ENCODE results near the gene EFCC1. TPM values are rescaled to one million over a fixed set of nuclear protein-coding genes. Genes with fewer than 3 reads are reported as not detected.

EFCC1 gene
- polyA plus RNA-seq, 4 donors: 1.6 to 3.7 (median 3.1) TPM; not detected in 1

- Histone ChIP-seq H3K4me1 (ENCODE audit: control insufficient read depth in 3 of 3, insufficient read depth in 2 of 3, low read depth in 1 of 3, low read length in 2 of 3) (peaks cover 2 to 10% (median 6%) of the 10 kb centered on the region in 3 donors), H3K27ac (ENCODE audit: low read depth in 1 of 3, low read length in 2 of 3) (peak overlapping the region in 2 of 3 donors; percentile 47 to 71), H3K9me3 (ENCODE audit: control insufficient read depth in 2 of 2, insufficient read depth in 1 of 2, low read depth in 1 of 2, low read length in 1 of 2) (peaks cover 0 to 2% of the 10 kb centered on the region in 2 donors), H3K27me3 (ENCODE audit: control insufficient read depth in 3 of 3, insufficient read depth in 3 of 3, low read length in 3 of 3) (peaks cover 0 to 20% (median 0%) of the 10 kb centered on the region in 3 donors), H3K36me3 (ENCODE audit: control insufficient read depth in 3 of 3, insufficient read depth in 2 of 3, low read depth in 1 of 3, low read length in 3 of 3) (no peaks in the 10 kb centered on the region), H3K4me3 (ENCODE audit: low read depth in 1 of 3, low read length in 3 of 3) (no peak overlapping the region)
- peak in 1 of 2 donors; percentile 59 for DNase-seq
- FAIRE-seq: no peak
- WGBS, 3 donors: 61 to 82% (median 77%) methylated on average over 15 of the region's 15 CpGs
Observed at GRCh38 chr3:129022114-129023007, 21.3 kb downstream of the EFCC1 start.

GRCh38 chr3:129023008-129023358, 21.9 kb downstream of the EFCC1 start:
- FAIRE-seq (no peak), DNase-seq (no peak)
- 66 to 82% (median 71%) methylated on average over 1 of the region's 1 CpG for WGBS, 3 donors
- peaks cover 0 to 23% (median 0%) of the 10 kb centered on the region in 3 donors for H3K27me3 ChIP-seq (ENCODE audit: control insufficient read depth in 3 of 3, insufficient read depth in 3 of 3, low read length in 3 of 3)
- no peaks in the 10 kb centered on the region for H3K36me3 ChIP-seq (ENCODE audit: control insufficient read depth in 3 of 3, insufficient read depth in 2 of 3, low read depth in 1 of 3, low read length in 3 of 3)
- H3K4me1 ChIP-seq (ENCODE audit: control insufficient read depth in 3 of 3, insufficient read depth in 2 of 3, low read depth in 1 of 3, low read length in 2 of 3): peaks cover 0 to 7% (median 2%) of the 10 kb centered on the region in 3 donors
- peaks cover 0 to 2% of the 10 kb centered on the region in 2 donors for H3K9me3 ChIP-seq (ENCODE audit: control insufficient read depth in 2 of 2, insufficient read depth in 1 of 2, low read depth in 1 of 2, low read length in 1 of 2)
- H3K4me3 ChIP-seq (ENCODE audit: low read depth in 1 of 3, low read length in 3 of 3): no peak overlapping the region
- H3K27ac ChIP-seq (ENCODE audit: low read depth in 1 of 3, low read length in 2 of 3): peak overlapping the region in 1 of 3 donors; percentile 71

- FAIRE-seq: no peak
Observed at GRCh38 chr3:129023909-129024308, 22.8 kb downstream of the EFCC1 start.

GRCh38 chr3:129025108-129025507, 24.0 kb downstream of the EFCC1 start:
- DNase-seq: no peak
- Histone ChIP-seq H3K9me3 (ENCODE audit: control insufficient read depth in 2 of 2, insufficient read depth in 1 of 2, low read depth in 1 of 2, low read length in 1 of 2) (peaks cover 0 to 2% of the 10 kb centered on the region in 2 donors), H3K36me3 (ENCODE audit: control insufficient read depth in 3 of 3, insufficient read depth in 2 of 3, low read depth in 1 of 3, low read length in 3 of 3) (no peaks in the 10 kb centered on the region), H3K4me1 (ENCODE audit: control insufficient read depth in 3 of 3, insufficient read depth in 2 of 3, low read depth in 1 of 3, low read length in 2 of 3) (peaks cover 0 to 7% (median 2%) of the 10 kb centered on the region in 3 donors), H3K27me3 (ENCODE audit: control insufficient read depth in 3 of 3, insufficient read depth in 3 of 3, low read length in 3 of 3) (peaks cover 0 to 23% (median 0%) of the 10 kb centered on the region in 3 donors), H3K4me3 (ENCODE audit: low read depth in 1 of 3, low read length in 3 of 3) (no peak overlapping the region), H3K27ac (ENCODE audit: low read depth in 1 of 3, low read length in 2 of 3) (peak overlapping the region in 1 of 3 donors; percentile 68)
- 81 to 87% (median 85%) methylated on average over 15 of the region's 15 CpGs for WGBS, 3 donors
- FAIRE-seq: no peak

More at GRCh38 chr3:129023909-129024308, 22.8 kb downstream of the EFCC1 start:
- WGBS, 3 donors: 30 to 63% (median 62%) methylated on average over 2 of the region's 2 CpGs
- peak overlapping the region in 1 of 3 donors; percentile 61 for H3K27ac ChIP-seq (ENCODE audit: low read depth in 1 of 3, low read length in 2 of 3)
- no peaks in the 10 kb centered on the region for H3K36me3 ChIP-seq (ENCODE audit: control insufficient read depth in 3 of 3, insufficient read depth in 2 of 3, low read depth in 1 of 3, low read length in 3 of 3)
- H3K4me3 ChIP-seq (ENCODE audit: low read depth in 1 of 3, low read length in 3 of 3): no peak overlapping the region
- peaks cover 0 to 2% of the 10 kb centered on the region in 2 donors for H3K9me3 ChIP-seq (ENCODE audit: control insufficient read depth in 2 of 2, insufficient read depth in 1 of 2, low read depth in 1 of 2, low read length in 1 of 2)
- DNase-seq: peak in 1 of 2 donors; percentile 36
- peaks cover 0 to 23% (median 0%) of the 10 kb centered on the region in 3 donors for H3K27me3 ChIP-seq (ENCODE audit: control insufficient read depth in 3 of 3, insufficient read depth in 3 of 3, low read length in 3 of 3)
- H3K4me1 ChIP-seq (ENCODE audit: control insufficient read depth in 3 of 3, insufficient read depth in 2 of 3, low read depth in 1 of 3, low read length in 2 of 3): peaks cover 0 to 7% (median 2%) of the 10 kb centered on the region in 3 donors

- H3K4me1 ChIP-seq (ENCODE audit: control insufficient read depth in 3 of 3, insufficient read depth in 2 of 3, low read depth in 1 of 3, low read length in 2 of 3): peaks cover 0 to 7% (median 2%) of the 10 kb centered on the region in 3 donors
- 63 to 81% (median 79%) methylated on average over 8 of the region's 8 CpGs for WGBS, 3 donors
- peaks cover 0 to 2% (median 0%) of the 10 kb centered on the region in 3 donors for H3K36me3 ChIP-seq (ENCODE audit: control insufficient read depth in 3 of 3, insufficient read depth in 2 of 3, low read depth in 1 of 3, low read length in 3 of 3)
- H3K4me3 ChIP-seq (ENCODE audit: low read depth in 1 of 3, low read length in 3 of 3): no peak overlapping the region
- FAIRE-seq (no peak), DNase-seq (no peak)
- peaks cover 0 to 6% of the 10 kb centered on the region in 2 donors for H3K9me3 ChIP-seq (ENCODE audit: control insufficient read depth in 2 of 2, insufficient read depth in 1 of 2, low read depth in 1 of 2, low read length in 1 of 2)
- H3K27me3 ChIP-seq (ENCODE audit: control insufficient read depth in 3 of 3, insufficient read depth in 3 of 3, low read length in 3 of 3): peaks cover 0 to 23% (median 0%) of the 10 kb centered on the region in 3 donors
- H3K27ac ChIP-seq (ENCODE audit: low read depth in 1 of 3, low read length in 2 of 3): peak overlapping the region in 1 of 3 donors; percentile 78
Observed at GRCh38 chr3:129025691-129026435, 24.8 kb downstream of the EFCC1 start.

GRCh38 chr3:129026728-129027543, 25.8 kb downstream of the EFCC1 start:
- 6% methylated on average over 39 to 54 of the region's 54 CpGs for WGBS, 3 donors
- Histone ChIP-seq H3K9me3 (ENCODE audit: control insufficient read depth in 2 of 2, insufficient read depth in 1 of 2, low read depth in 1 of 2, low read length in 1 of 2) (peaks cover 0 to 6% of the 10 kb centered on the region in 2 donors), H3K4me1 (ENCODE audit: control insufficient read depth in 3 of 3, insufficient read depth in 2 of 3, low read depth in 1 of 3, low read length in 2 of 3) (peaks cover 0 to 7% (median 2%) of the 10 kb centered on the region in 3 donors), H3K27me3 (ENCODE audit: control insufficient read depth in 3 of 3, insufficient read depth in 3 of 3, low read length in 3 of 3) (peaks cover 0 to 21% (median 0%) of the 10 kb centered on the region in 3 donors), H3K27ac (ENCODE audit: low read depth in 1 of 3, low read length in 2 of 3) (peak overlapping the region in 1 of 3 donors; percentile 78), H3K36me3 (ENCODE audit: control insufficient read depth in 3 of 3, insufficient read depth in 2 of 3, low read depth in 1 of 3, low read length in 3 of 3) (peaks cover 0 to 7% (median 0%) of the 10 kb centered on the region in 3 donors), H3K4me3 (ENCODE audit: low read depth in 1 of 3, low read length in 3 of 3) (peak overlapping the region in 2 of 3 donors; percentile 31 to 44)
- DNase-seq (peak; percentile 93 to 94), FAIRE-seq (no peak)

GRCh38 chr3:129027544-129027880, 26.4 kb downstream of the EFCC1 start:
- H3K4me3 ChIP-seq (ENCODE audit: low read depth in 1 of 3, low read length in 3 of 3): peak overlapping the region in 2 of 3 donors; percentile 31 to 44
- peaks cover 0 to 21% (median 0%) of the 10 kb centered on the region in 3 donors for H3K27me3 ChIP-seq (ENCODE audit: control insufficient read depth in 3 of 3, insufficient read depth in 3 of 3, low read length in 3 of 3)
- H3K36me3 ChIP-seq (ENCODE audit: control insufficient read depth in 3 of 3, insufficient read depth in 2 of 3, low read depth in 1 of 3, low read length in 3 of 3): peaks cover 0 to 7% (median 0%) of the 10 kb centered on the region in 3 donors
- FAIRE-seq: no peak
- WGBS, 3 donors: 70 to 78% (median 74%) methylated on average over 15 of the region's 15 CpGs
- peaks cover 0 to 6% of the 10 kb centered on the region in 2 donors for H3K9me3 ChIP-seq (ENCODE audit: control insufficient read depth in 2 of 2, insufficient read depth in 1 of 2, low read depth in 1 of 2, low read length in 1 of 2)
- H3K27ac ChIP-seq (ENCODE audit: low read depth in 1 of 3, low read length in 2 of 3): no peak overlapping the region
- no peak for DNase-seq
- H3K4me1 ChIP-seq (ENCODE audit: control insufficient read depth in 3 of 3, insufficient read depth in 2 of 3, low read depth in 1 of 3, low read length in 2 of 3): peaks cover 0 to 7% (median 2%) of the 10 kb centered on the region in 3 donors
